NCI-H1694 (cell line): Measurements from ENCODE around the gene PRIM1.
"Not testable (repeated sequence)": the region's sequence is repeated elsewhere in the genome, so short reads cannot be mapped to it uniquely, and the experiment has no call there.

Experiments used
- DNase-seq: peaks from one replicate; lab custom pipeline; 2025; lab: John Stamatoyannopoulos, UW

PRIM1 gene

GRCh38 chr12:56716933-56717880 is 34.9 kb downstream of the PRIM1 start:
- no peak for DNase-seq

DNA sequence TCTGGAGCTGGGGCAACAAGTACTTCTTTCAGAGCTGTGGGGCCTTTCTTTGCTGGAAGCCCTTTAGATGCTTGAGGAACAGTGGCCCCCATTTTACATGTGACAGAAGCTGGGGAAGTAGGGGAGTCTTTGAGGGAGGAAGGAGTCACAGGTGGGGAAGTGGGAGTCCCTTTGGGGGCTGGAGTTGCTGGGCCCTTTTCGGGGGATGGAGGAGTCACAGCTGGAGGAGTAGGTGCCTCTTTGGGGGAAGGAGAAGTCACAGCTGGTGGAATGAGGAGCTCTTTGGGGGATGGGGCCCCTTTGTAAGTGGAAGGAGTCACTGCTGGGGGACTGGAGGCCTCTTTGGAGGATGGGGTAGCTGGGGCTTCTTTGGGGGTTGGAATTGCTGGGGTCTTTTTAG is 35.7 kb downstream of the PRIM1 start:
- DNase-seq: no peak

DNA sequence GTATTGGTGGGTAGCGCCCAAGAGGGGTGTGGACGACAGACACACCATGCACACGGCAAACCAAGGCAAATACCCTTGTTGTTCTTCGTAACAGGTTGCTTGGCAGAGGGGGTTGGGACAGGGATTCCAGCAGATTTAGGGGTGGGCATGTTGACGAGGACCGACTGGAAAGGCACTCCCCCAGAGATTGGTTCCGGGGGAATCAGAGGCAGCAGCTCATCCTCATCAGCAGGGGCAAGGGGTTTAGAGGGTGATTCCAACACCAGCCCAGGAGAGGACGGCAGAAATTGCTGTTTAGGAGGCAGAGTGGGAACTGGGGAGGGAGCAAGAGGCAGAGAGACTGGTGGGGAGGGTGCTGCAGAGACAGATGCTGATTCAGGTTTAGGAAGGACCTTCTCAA is 36.3 kb downstream of the PRIM1 start:
- no peak for DNase-seq

- DNase-seq: no peak
These were observed 37.6 kb downstream of the PRIM1 start for GRCh38 chr12:56714431-56714929.

- DNase-seq: no peak
These were observed 38.8 kb downstream of the PRIM1 start for GRCh38 chr12:56713345-56713744.

- no peak for DNase-seq
These were observed 42.3 kb downstream of the PRIM1 start for GRCh38 chr12:56709759-56710376.

GRCh38 chr12:56704522-56704921 is 47.6 kb downstream of the PRIM1 start:
- not testable (repeated sequence) for DNase-seq

GRCh38 chr12:56699020-56699661 is 53.0 kb downstream of the PRIM1 start:
- DNase-seq: no peak

DNA sequence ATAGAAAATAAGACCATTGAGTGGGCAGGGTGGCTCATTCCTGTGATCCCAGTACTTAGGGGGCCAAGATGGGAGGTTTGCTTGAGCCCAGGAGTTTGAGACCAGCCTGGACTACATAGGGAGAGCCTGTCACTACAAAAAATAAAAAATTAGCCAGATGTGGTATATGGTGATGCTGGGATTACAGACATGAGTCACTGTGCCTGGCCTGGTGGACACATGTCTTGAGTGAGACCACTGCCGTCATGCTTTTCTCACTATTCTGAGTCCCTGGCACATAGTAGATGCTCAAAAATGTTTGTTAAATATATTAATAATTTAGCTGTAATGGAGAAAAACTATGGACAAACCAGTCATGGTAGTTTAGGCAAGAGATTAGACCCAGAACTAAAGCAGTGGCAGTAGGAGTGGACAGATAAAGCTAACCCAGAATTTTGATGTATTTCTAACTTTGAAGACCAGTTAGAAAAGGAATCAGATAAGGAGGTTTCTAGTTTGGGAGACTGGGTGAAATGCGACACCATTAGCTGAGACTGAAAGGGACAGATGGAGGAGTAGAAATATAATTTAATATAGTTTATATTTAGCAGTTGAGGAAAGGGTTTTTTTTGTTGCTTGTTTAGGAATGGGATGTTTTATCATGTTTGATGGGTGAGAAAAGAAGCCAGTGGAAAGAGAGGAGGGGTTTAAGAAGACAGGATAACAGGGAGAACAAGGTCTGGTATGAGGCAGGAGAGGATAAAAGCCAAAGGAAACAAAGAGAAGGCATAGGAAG is 56.6 kb downstream of the PRIM1 start:
- no peak for DNase-seq

DNA sequence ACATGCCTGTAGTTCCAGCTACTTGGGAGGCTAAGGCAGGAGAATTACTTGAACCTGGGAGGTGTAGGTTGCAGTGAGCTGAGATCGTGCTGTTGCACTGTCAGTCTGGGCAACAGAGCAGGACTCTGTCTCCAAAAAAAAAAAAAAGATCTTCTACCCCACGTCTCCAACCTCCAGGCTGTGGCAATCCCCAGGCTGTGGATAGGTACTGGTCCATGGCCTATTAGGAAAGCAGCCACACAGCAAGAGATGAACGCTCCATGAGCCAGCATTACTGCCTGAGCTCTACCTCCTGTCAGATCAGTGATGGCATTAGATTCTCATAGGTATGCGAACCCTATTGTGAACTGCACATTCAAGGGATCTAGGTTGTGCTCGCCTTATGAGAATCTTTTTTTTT is 58.0 kb downstream of the PRIM1 start:
- DNase-seq: no peak

- no peak for DNase-seq
These were observed 63.3 kb downstream of the PRIM1 start for GRCh38 chr12:56688846-56689109.

GRCh38 chr12:56688129-56688845 is 63.8 kb downstream of the PRIM1 start, which contains the start of gene PTGES3:
PTGES3 (minus strand) TSS chr12:56688284; CDS start chr12:56687999, 285 bp downstream.
- peak; percentile 92 for DNase-seq

- no peak for DNase-seq
These were observed 64.6 kb downstream of the PRIM1 start for GRCh38 chr12:56687223-56688128.

GRCh38 chr12:56684745-56685359 is 67.3 kb downstream of the PRIM1 start:
- no peak for DNase-seq

DNA sequence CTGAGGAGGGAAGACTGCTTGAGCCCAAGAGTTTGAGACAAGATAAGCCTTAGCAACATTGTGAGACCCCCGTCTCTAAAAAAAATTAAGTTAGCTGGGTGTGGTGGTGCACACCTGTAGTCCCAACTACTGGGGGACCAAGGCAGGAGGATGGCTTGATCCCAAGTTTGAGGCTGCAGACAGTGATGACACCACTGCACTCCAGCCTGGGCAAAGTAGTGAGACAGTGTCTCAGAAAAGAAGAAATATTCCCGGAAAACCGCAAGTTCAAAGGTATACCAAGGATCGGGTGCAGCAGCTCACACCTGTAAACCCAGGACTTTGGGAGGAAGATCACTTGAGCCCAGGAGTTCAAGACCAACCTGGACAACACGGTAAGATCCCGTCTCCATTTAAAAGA is 69.8 kb downstream of the PRIM1 start:
- no peak for DNase-seq
